Upper lobe of left lung (tissue), 4 donors: ENCODE results near the gene OR2T10.
"Not testable (repeated sequence)": the region's sequence is repeated elsewhere in the genome, so short reads cannot be mapped to it uniquely, and the experiment has no call there.

ENCODE experiments used
- POLR2A ChIP-seq, 4 donors: fragments of 450-650 bp; IDR thresholded peaks; one replicate each; pipeline ENCODE4 v1.5.1; 2016 to 2017; ENCODE audit warnings: antibody characterized with exemption in 4 of 4, mild to moderate bottlenecking in 2 of 4
- POLR2AphosphoS5 ChIP-seq, 2 donors: sonication (generic); formaldehyde crosslinking; IDR thresholded peaks; one replicate each; pipeline ENCODE4 v1.5.1; 2017; ENCODE audit warnings: antibody characterized with exemption in 2 of 2

DNA sequence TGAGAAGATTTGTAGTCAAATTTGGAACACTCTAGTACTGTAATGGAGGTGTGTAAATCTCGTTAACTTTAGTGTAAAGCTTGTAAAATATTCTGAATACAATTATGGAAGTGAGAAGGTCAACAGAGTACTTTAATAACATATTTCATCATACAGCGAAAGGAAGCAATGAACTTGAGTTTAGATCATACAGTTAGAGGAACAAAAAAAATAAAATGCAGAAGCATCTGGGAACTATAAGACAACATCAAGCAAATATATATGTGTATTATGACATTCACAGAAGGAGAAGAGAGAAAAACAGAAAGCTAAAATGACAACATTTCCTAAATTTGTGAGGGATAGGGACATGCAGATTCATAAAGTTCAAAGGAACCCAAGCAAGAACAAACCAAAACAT is 28.5 kb downstream of the OR2T10 start:
- not testable (repeated sequence) for TF ChIP-seq POLR2A, POLR2AphosphoS5 (IDR thresholded peaks at IDR 0.05)
